GM12878 (cell line): ENCODE data around the gene THSD4. TPM values are rescaled to one million over a fixed set of nuclear protein-coding genes. Genes with fewer than 3 reads are reported as not detected.

ENCODE experiments used
- ATAC-seq: fragments of 200-7000 bp; cut with Tn5 transposase; 3 replicates; pipeline ENCODE4 v1.9.1; 2020; ENCODE audit warnings: mild to moderate bottlenecking, moderate library complexity
- BruUV-seq: library from RNA; stranded (reverse); fragments of 400-500 nt; replicated peaks from 2 replicates; lab custom pipeline; 2021; lab: Mats Ljungman, UMichigan
- CTCF ChIA-PET: fragments of 300-600 bp; sonication (Branson Sonifier 250); formaldehyde crosslinking; extraction: SDS; loops from one replicate; lab custom pipeline; 2021; ENCODE audit warnings: inconsistent platforms; lab: Yijun Ruan, JAX
- POLR2A ChIA-PET: fragments of 350-600 bp; formaldehyde crosslinking; extraction: SDS; loops from one replicate; lab custom pipeline; 2021; ENCODE audit warnings: inconsistent platforms; lab: Charles Lee
- RAD21 ChIA-PET: fragments of 300-600 bp; sonication (Branson Sonifier 250); formaldehyde crosslinking; loops from one replicate; lab custom pipeline; 2023; ENCODE audit warnings: antibody characterized with exemption; ENCODE audit not compliant: unreplicated experiment; lab: Charles Lee
- SMC1A ChIA-PET: fragments of 300-600 bp; sonication (Branson Sonifier 250); formaldehyde crosslinking; loops from one replicate; lab custom pipeline; 2023; ENCODE audit not compliant: unreplicated experiment, uncharacterized antibody; lab: Charles Lee
- DNase-seq: peaks from one replicate; pipeline ENCODE4 v3.0.0-alpha.2; 2011; ENCODE audit warnings: low read depth, low spot score
- FAIRE-seq: peaks from 3 replicates; lab custom pipeline; 2011; peaks lifted over from hg19 to GRCh38; lab: Jason Lieb, UNC
- H2AFZ ChIP-seq: 2 replicates; pipeline ENCODE4 v1.6.0; 2011; ENCODE audit warnings: low read depth, low read length, control low read depth; ENCODE audit not compliant: control insufficient read depth
- H3K27ac ChIP-seq: 2 replicates; pipeline ENCODE4 v1.5.1; 2011; ENCODE audit warnings: control low read depth; ENCODE audit not compliant: control insufficient read depth, insufficient read depth
- H3K27me3 ChIP-seq, 2 experiments: replicated peaks in 1 of 2; 2 replicates each; pipeline versions ENCODE4 v1.6.0 to v1.6.1; 2011; ENCODE audit warnings: low read length in 1 of 2; ENCODE audit not compliant: control insufficient read depth in 2 of 2, insufficient read depth in 2 of 2
- H3K36me3 ChIP-seq, 2 experiments: 2 replicates each; pipeline ENCODE4 v1.5.1; 2011; ENCODE audit warnings: low read length in 1 of 2; ENCODE audit not compliant: control insufficient read depth in 2 of 2, insufficient read depth in 2 of 2
- H3K4me1 ChIP-seq: 2 replicates; pipeline ENCODE4 v1.6.1; 2011; ENCODE audit warnings: mild to moderate bottlenecking, low read length, moderate library complexity, mixed read lengths; ENCODE audit not compliant: control insufficient read depth, insufficient read depth
- H3K4me2 ChIP-seq: 2 replicates; pipeline ENCODE4 v1.6.0; 2011; ENCODE audit warnings: control low read depth; ENCODE audit not compliant: control insufficient read depth, insufficient read depth
- H3K4me3 ChIP-seq: fragments of 200-600 bp; sonication (generic); 2 replicates; pipeline ENCODE4 v1.5.1; 2016
- H3K79me2 ChIP-seq: 2 replicates; pipeline ENCODE4 v1.6.0; 2011; ENCODE audit warnings: low read length; ENCODE audit not compliant: control insufficient read depth, insufficient read depth
- H3K9ac ChIP-seq: 2 replicates; pipeline ENCODE4 v1.8.0; 2011; ENCODE audit warnings: low read length, control low read depth, mixed read lengths; ENCODE audit not compliant: control insufficient read depth, insufficient read depth
- H3K9me3 ChIP-seq: replicated peaks from 3 replicates; pipeline ENCODE4 v1.5.1; 2011; ENCODE audit warnings: mild to moderate bottlenecking, low read length; ENCODE audit not compliant: control insufficient read depth, insufficient read depth
- H4K20me1 ChIP-seq: 2 replicates; pipeline ENCODE4 v1.6.0; 2011; ENCODE audit not compliant: control insufficient read depth, insufficient read depth
- CBX3 ChIP-seq: fragments of 200-600 bp; sonication (generic); IDR thresholded peaks from 2 replicates; pipeline ENCODE4 v1.6.1; 2016; ENCODE audit warnings: low read depth, borderline replicate concordance
- CTCF ChIP-seq, 3 experiments: IDR thresholded peaks in 2 of 3; conservative IDR thresholded peaks in 1 of 3; 2 replicates each; pipeline ENCODE4 v1.5.1; 2011; ENCODE audit warnings: low read depth in 3 of 3, low read length in 3 of 3, mild to moderate bottlenecking in 3 of 3, control low read depth in 2 of 3, moderate library complexity in 2 of 3, inconsistent platforms in 1 of 3, mixed read lengths in 1 of 3; ENCODE audit not compliant: control insufficient read depth in 2 of 3, insufficient read depth in 1 of 3; ENCODE audit errors: extremely low read depth in 1 of 3
- EZH2 ChIP-seq: IDR thresholded peaks from 2 replicates; pipeline ENCODE4 v1.6.1; 2012; ENCODE audit warnings: low read depth, mild to moderate bottlenecking, control low read depth, inconsistent platforms, low read length, borderline replicate concordance; ENCODE audit not compliant: control insufficient read depth
- KAT2A ChIP-seq: conservative IDR thresholded peaks from 2 replicates; pipeline ENCODE4 v1.6.1; 2011; ENCODE audit warnings: low read depth, low read length; ENCODE audit not compliant: control insufficient read depth
- MTA3 ChIP-seq: IDR thresholded peaks from 2 replicates; pipeline ENCODE4 v1.6.1; 2012; ENCODE audit warnings: low read length, inconsistent platforms, borderline replicate concordance
- PAX5 ChIP-seq: IDR thresholded peaks from 2 replicates; pipeline ENCODE4 v1.6.1; 2011; ENCODE audit warnings: low read depth, low read length, borderline replicate concordance
- PBX3 ChIP-seq: IDR thresholded peaks from 2 replicates; pipeline ENCODE4 v1.6.1; 2011; ENCODE audit warnings: mild to moderate bottlenecking, low read depth, low read length, moderate library complexity; ENCODE audit not compliant: insufficient replicate concordance
- RBBP5 ChIP-seq: fragments of 200-600 bp; sonication (generic); conservative IDR thresholded peaks from 2 replicates; pipeline ENCODE4 v1.6.1; 2016
- SMARCA5 ChIP-seq: fragments of 450-650 bp; IDR thresholded peaks from 2 replicates; pipeline ENCODE4 v1.6.1; 2017; ENCODE audit warnings: mild to moderate bottlenecking
- SMC3 ChIP-seq: IDR thresholded peaks from 2 replicates; pipeline ENCODE4 v1.6.1; 2011; ENCODE audit warnings: low read length, improper control_type of control experiment, borderline replicate concordance
- SREBF1 ChIP-seq: IDR thresholded peaks from 2 replicates; pipeline ENCODE4 v1.6.1; 2012; ENCODE audit warnings: mild to moderate bottlenecking, low read length
- ZBED1 ChIP-seq: IDR thresholded peaks from 2 replicates; pipeline ENCODE4 v1.6.1; 2016; ENCODE audit warnings: borderline replicate concordance
- WGBS: methylation state at CpG from one replicate; pipeline ENCODE4 v1.1.6; 2016; ENCODE audit warnings: low lambda C conversion rate; ENCODE audit not compliant: insufficient replicate concordance, insufficient coverage; ENCODE audit errors: missing lambda C conversion rate; 5-methylcytosine and 5-hydroxymethylcytosine counted together
- in situ Hi-C: fragments of 300-500 bp; cut with MboI; formaldehyde crosslinking; loops from 9 replicates; pipeline ENCODE4 v1.14.3; 2018; ENCODE audit warnings: mixed read lengths
- intact Hi-C: fragments of 100-400 bp; cut with micrococcal nuclease; formaldehyde crosslinking; loops from one replicate; pipeline ENCODE4 v1.14.2; 2022; ENCODE audit not compliant: unreplicated experiment
- polyA plus RNA-seq, 11 experiments: library from polyadenylated mRNA; depleted of rRNA in 4 of 11; unstranded in 6 of 11; stranded (reverse) in 5 of 11; fragments of >200 nt; fragmentation: Nextera tagmentation in 4 of 11; fragmentation: Illumina TruSeq in 1 of 11; extraction: Ambion mirVana in 4 of 11; extraction: Trizol in 1 of 11; gene quantifications; 1 replicate in 1 of 11; 2 replicates in 10 of 11; pipeline versions ENCODE4 v1.2.1 to v1.2.3, GENCODE V29; 2011 to 2016; ENCODE audit warnings: inconsistent platforms in 2 of 11, missing spikeins in 2 of 11, low read depth in 1 of 11
- total RNA-seq, 4 experiments: library from RNA; depleted of rRNA in 3 of 4; stranded (reverse); fragments of >200 nt in 3 of 4; fragmentation: Illumina TruSeq in 1 of 4; extraction: Trizol in 1 of 4; gene quantifications; 2 replicates each; pipeline versions ENCODE4 v1.2.1 to v1.2.3, GENCODE V29; 2013 to 2021

THSD4 gene
- total and polyA plus RNA-seq, 10 of the 15 experiments (the other 5 are each of a cell fraction or from before 2014, with no cell fraction given) = 0.04 to 0.13 (median 0.05) TPM; not detected in 7

GRCh38 chr15:71752128-71752527, 636.9 kb downstream of the THSD4 start:
- TF ChIP-seq KAT2A (no peak), SMC3 (no peak), PBX3 (no peak), RBBP5 (no peak), SMARCA5 (no peak), ZBED1 (no peak), PAX5 (no peak), SREBF1 (no peak), EZH2 (no peak), CTCF (IDR thresholded peaks at IDR 0.05 in 2 of 3, conservative IDR thresholded peaks at IDR 0.05 in 1 of 3; ENCODE audit: control insufficient read depth in 2 of 3, extremely low read depth in 1 of 3, insufficient read depth in 1 of 3, low read depth in 3 of 3, low read length in 3 of 3) (no peak), MTA3 (no peak), CBX3 (no peak)
- in situ Hi-C loops = no loop called here
- Histone ChIP-seq H4K20me1 (no peaks in the 10 kb centered on the region; the same call in 1 of the 2 replicates), H3K4me1 (no peaks in the 10 kb centered on the region), H2AFZ (no peak overlapping the region), H3K9me3 (no peaks in the 10 kb centered on the region; the same call in 2 of the 3 replicates), H3K27ac (no peak overlapping the region), H3K4me2 (no peak overlapping the region), H3K79me2 (no peaks in the 10 kb centered on the region), H3K9ac (no peak overlapping the region), H3K27me3 (no peaks in the 10 kb centered on the region; a peak in 2 of 4 replicates), H3K36me3 (no peaks in the 10 kb centered on the region), H3K4me3 (no peak overlapping the region)
- DNase-seq (no peak), ATAC-seq (no peak), FAIRE-seq (no peak)
- intact Hi-C loops = loop anchor here (1.0 kb wide), 1 partner anchor 49 kb away; no protein-coding TSS in a partner anchor
- ChIA-PET POLR2A (no interaction called here), SMC1A (interaction anchor here (0.9 to 2.5 kb wide), 11 partner anchors 9 to 404 kb away, joined by 3 to 8 read pairs (median 3); no protein-coding TSS in a partner anchor), CTCF (interaction anchor here (0.5 to 4.2 kb wide), 7 partner anchors 8 to 404 kb away, joined by 3 to 33 read pairs (median 11); no protein-coding TSS in a partner anchor), RAD21 (interaction anchor here (1.3 to 2.6 kb wide), 3 partner anchors 8 to 404 kb away, joined by 3 to 7 read pairs (median 6); no protein-coding TSS in a partner anchor)
- WGBS = 31% methylated on average over 4 of the region's 4 CpGs
- no TSS peak for BruUV-seq
